Stomach smooth muscle (tissue), 2 donors: ENCODE results near the gene CNGB1.

Experiments used
- H3K27ac ChIP-seq: one replicate; pipeline ENCODE4 v1.7.0; 2013; ENCODE audit warnings: mild to moderate bottlenecking, low read length, inconsistent platforms
- H3K27me3 ChIP-seq, 2 donors: one replicate each; pipeline ENCODE4 v1.7.0; 2013; ENCODE audit warnings: low read length in 2 of 2; ENCODE audit not compliant: insufficient read depth in 2 of 2, control insufficient read depth in 1 of 2
- H3K36me3 ChIP-seq, 2 donors: one replicate each; pipeline ENCODE4 v1.7.0; 2013; ENCODE audit warnings: low read length in 2 of 2; ENCODE audit not compliant: control insufficient read depth in 2 of 2, insufficient read depth in 2 of 2
- H3K4me1 ChIP-seq: one replicate; pipeline ENCODE4 v1.7.0; 2013; ENCODE audit warnings: low read length; ENCODE audit not compliant: control insufficient read depth, insufficient read depth
- H3K4me3 ChIP-seq, 2 donors: one replicate each; pipeline ENCODE4 v1.7.0; 2013; ENCODE audit warnings: low read length in 2 of 2
- H3K9ac ChIP-seq, 2 donors: one replicate each; pipeline ENCODE4 v1.7.0; 2013; ENCODE audit warnings: low read length in 2 of 2, mild to moderate bottlenecking in 1 of 2
- H3K9me3 ChIP-seq, 2 donors: one replicate each; pipeline ENCODE4 v1.7.0; 2013; ENCODE audit warnings: low read length in 2 of 2; ENCODE audit not compliant: control insufficient read depth in 2 of 2
- donor health status: healthy.
- donor health status: Pancreatic carcinoma.

Gene CNGB1

GRCh38 chr16:57952909-57953308, 18.0 kb downstream of the CNGB1 start:
- peaks cover 3 to 6% of the 10 kb centered on the region in 2 donors for H3K27me3 ChIP-seq
- no peaks in the 10 kb centered on the region for H3K9me3 ChIP-seq
- no peak overlapping the region for H3K4me3 ChIP-seq
- no peaks in the 10 kb centered on the region for H3K36me3 ChIP-seq
- H3K27ac ChIP-seq: no peak overlapping the region
- H3K9ac ChIP-seq: no peak overlapping the region
- no peaks in the 10 kb centered on the region for H3K4me1 ChIP-seq

GRCh38 chr16:57951204-57951960, 19.5 kb downstream of the CNGB1 start:
- Histone ChIP-seq H3K4me1 (no peaks in the 10 kb centered on the region), H3K27me3 (peaks cover 3 to 6% of the 10 kb centered on the region in 2 donors), H3K4me3 (no peak overlapping the region), H3K9me3 (no peaks in the 10 kb centered on the region), H3K27ac (no peak overlapping the region), H3K36me3 (no peaks in the 10 kb centered on the region), H3K9ac (no peak overlapping the region)

GRCh38 chr16:57950382-57950781, 20.5 kb downstream of the CNGB1 start:
- H3K9ac ChIP-seq: no peak overlapping the region
- no peaks in the 10 kb centered on the region for H3K9me3 ChIP-seq
- H3K36me3 ChIP-seq: no peaks in the 10 kb centered on the region
- no peak overlapping the region for H3K4me3 ChIP-seq
- peaks cover 3 to 6% of the 10 kb centered on the region in 2 donors for H3K27me3 ChIP-seq
- no peak overlapping the region for H3K27ac ChIP-seq
- H3K4me1 ChIP-seq: no peaks in the 10 kb centered on the region

GRCh38 chr16:57949595-57950238, 21.2 kb downstream of the CNGB1 start:
- Histone ChIP-seq H3K36me3 (no peaks in the 10 kb centered on the region), H3K27ac (no peak overlapping the region), H3K9ac (no peak overlapping the region), H3K27me3 (peaks cover 3 to 6% of the 10 kb centered on the region in 2 donors), H3K4me3 (no peak overlapping the region), H3K4me1 (no peaks in the 10 kb centered on the region), H3K9me3 (no peaks in the 10 kb centered on the region)

GRCh38 chr16:57949013-57949412, 21.9 kb downstream of the CNGB1 start:
- Histone ChIP-seq H3K36me3 (no peaks in the 10 kb centered on the region), H3K9ac (no peak overlapping the region), H3K27ac (no peak overlapping the region), H3K4me3 (no peak overlapping the region), H3K27me3 (peaks cover 3 to 6% of the 10 kb centered on the region in 2 donors), H3K9me3 (no peaks in the 10 kb centered on the region), H3K4me1 (no peaks in the 10 kb centered on the region)

GRCh38 chr16:57948027-57948426, 22.9 kb downstream of the CNGB1 start:
- no peak overlapping the region for H3K4me3 ChIP-seq
- H3K27me3 ChIP-seq: peaks cover 3 to 6% of the 10 kb centered on the region in 2 donors
- H3K9me3 ChIP-seq: no peaks in the 10 kb centered on the region
- H3K4me1 ChIP-seq: no peaks in the 10 kb centered on the region
- H3K9ac ChIP-seq: no peak overlapping the region
- no peak overlapping the region for H3K27ac ChIP-seq
- H3K36me3 ChIP-seq: no peaks in the 10 kb centered on the region

GRCh38 chr16:57947261-57947660, 23.7 kb downstream of the CNGB1 start:
- Histone ChIP-seq H3K27ac (no peak overlapping the region), H3K4me3 (no peak overlapping the region), H3K4me1 (no peaks in the 10 kb centered on the region), H3K9ac (no peak overlapping the region), H3K36me3 (no peaks in the 10 kb centered on the region), H3K27me3 (peaks cover 3 to 6% of the 10 kb centered on the region in 2 donors), H3K9me3 (no peaks in the 10 kb centered on the region)

- H3K27ac ChIP-seq: no peak overlapping the region
- no peaks in the 10 kb centered on the region for H3K4me1 ChIP-seq
- no peaks in the 10 kb centered on the region for H3K36me3 ChIP-seq
- no peak overlapping the region for H3K4me3 ChIP-seq
- no peak overlapping the region for H3K9ac ChIP-seq
- H3K9me3 ChIP-seq: no peaks in the 10 kb centered on the region
- H3K27me3 ChIP-seq: peaks cover 2 to 4% of the 10 kb centered on the region in 2 donors
Observed at GRCh38 chr16:57946181-57946801, 24.6 kb downstream of the CNGB1 start.

GRCh38 chr16:57945740-57946138, 25.2 kb downstream of the CNGB1 start:
- no peak overlapping the region for H3K4me3 ChIP-seq
- no peak overlapping the region for H3K9ac ChIP-seq
- H3K4me1 ChIP-seq: no peaks in the 10 kb centered on the region
- no peaks in the 10 kb centered on the region for H3K36me3 ChIP-seq
- H3K27ac ChIP-seq: no peak overlapping the region
- no peaks in the 10 kb centered on the region for H3K9me3 ChIP-seq
- peaks cover 2 to 5% of the 10 kb centered on the region in 2 donors for H3K27me3 ChIP-seq

- Histone ChIP-seq H3K9ac (no peak overlapping the region), H3K4me3 (no peak overlapping the region), H3K36me3 (no peaks in the 10 kb centered on the region), H3K27ac (no peak overlapping the region), H3K27me3 (peaks cover 0 to 8% of the 10 kb centered on the region in 2 donors), H3K4me1 (no peaks in the 10 kb centered on the region), H3K9me3 (no peaks in the 10 kb centered on the region)
Observed at GRCh38 chr16:57944970-57945739, 25.8 kb downstream of the CNGB1 start.
